ENCODE measurements around the gene IFT52.

The IFT52 gene

GRCh38 chr20:43590392-43591303, at the start of gene IFT52:
TSS of gene IFT52 (plus strand) at chr20:43590937. CDS start at chr20:43594699, 3,762 bp downstream.
- peak; percentile 68 for TF ChIP-seq CREB1 (IDR thresholded peaks at IDR 0.05; ENCODE audit: low read depth)
- peak; percentile 29 for TF ChIP-seq TAF1 (IDR thresholded peaks at IDR 0.05; ENCODE audit: low read depth)
- peak; percentile 19; the same call in 1 of the 2 replicates for TF ChIP-seq EP300 (IDR thresholded peaks at IDR 0.05; ENCODE audit: borderline replicate concordance)
- no peak for TF ChIP-seq FOXM1 (IDR thresholded peaks at IDR 0.05; ENCODE audit: borderline replicate concordance, low read depth)
- TF ChIP-seq NFIC (IDR thresholded peaks at IDR 0.05): no peak
- 0 out of 2 replicates have a peak, but pooled peaks have one; percentile 57 for TF ChIP-seq ZBTB7A (IDR thresholded peaks at IDR 0.05; ENCODE audit: low read depth)
- 0 out of 2 replicates have a peak, but pooled peaks have one; percentile 14 for TF ChIP-seq TCF12 (IDR thresholded peaks at IDR 0.05; ENCODE audit: low read depth)
- no peak for TF ChIP-seq TEAD4 (IDR thresholded peaks at IDR 0.05)

- TF ChIP-seq YY1 (IDR thresholded peaks at IDR 0.05; ENCODE audit: low read depth) (no peak), NFIC (IDR thresholded peaks at IDR 0.05) (no peak), RAD21 (IDR thresholded peaks at IDR 0.05; ENCODE audit: low read depth) (no peak)
Measured at GRCh38 chr20:43541214-43541613, 49.5 kb upstream of the IFT52 start.

- no peak for TF ChIP-seq CEBPB (IDR thresholded peaks at IDR 0.05)
- TF ChIP-seq MAX (IDR thresholded peaks at IDR 0.05): no peak
- TF ChIP-seq RAD21 (IDR thresholded peaks at IDR 0.05; ENCODE audit: low read depth): no peak
- no peak for TF ChIP-seq EGR1 (IDR thresholded peaks at IDR 0.05)
- no peak for TF ChIP-seq YY1 (IDR thresholded peaks at IDR 0.05; ENCODE audit: low read depth)
- TF ChIP-seq TCF12 (IDR thresholded peaks at IDR 0.05; ENCODE audit: low read depth): no peak
- TF ChIP-seq CREB1 (IDR thresholded peaks at IDR 0.05; ENCODE audit: low read depth): no peak
- TF ChIP-seq TAF1 (IDR thresholded peaks at IDR 0.05; ENCODE audit: low read depth): no peak
- TF ChIP-seq FOXM1 (IDR thresholded peaks at IDR 0.05; ENCODE audit: borderline replicate concordance, low read depth): no peak
- no peak for TF ChIP-seq ZBTB7A (IDR thresholded peaks at IDR 0.05; ENCODE audit: low read depth)
- no peak for TF ChIP-seq USF1 (IDR thresholded peaks at IDR 0.05)
- no peak for TF ChIP-seq REST (IDR thresholded peaks at IDR 0.05; ENCODE audit: low read depth)
- TF ChIP-seq TEAD4 (IDR thresholded peaks at IDR 0.05): no peak
- no peak for TF ChIP-seq NFIC (IDR thresholded peaks at IDR 0.05)
Measured at GRCh38 chr20:43542161-43542560, 48.6 kb upstream of the IFT52 start.

GRCh38 chr20:43542674-43543073, 48.1 kb upstream of the IFT52 start:
- TF ChIP-seq TAF1 (IDR thresholded peaks at IDR 0.05; ENCODE audit: low read depth) (no peak), REST (IDR thresholded peaks at IDR 0.05; ENCODE audit: low read depth) (no peak), EGR1 (IDR thresholded peaks at IDR 0.05) (no peak), ZBTB7A (IDR thresholded peaks at IDR 0.05; ENCODE audit: low read depth) (no peak), MAX (IDR thresholded peaks at IDR 0.05) (no peak), NFIC (IDR thresholded peaks at IDR 0.05) (no peak), TEAD4 (IDR thresholded peaks at IDR 0.05) (no peak), YY1 (IDR thresholded peaks at IDR 0.05; ENCODE audit: low read depth) (no peak), CREB1 (IDR thresholded peaks at IDR 0.05; ENCODE audit: low read depth) (no peak), USF1 (IDR thresholded peaks at IDR 0.05) (no peak), FOXM1 (IDR thresholded peaks at IDR 0.05; ENCODE audit: borderline replicate concordance, low read depth) (no peak), CEBPB (IDR thresholded peaks at IDR 0.05) (no peak), TCF12 (IDR thresholded peaks at IDR 0.05; ENCODE audit: low read depth) (no peak), RAD21 (IDR thresholded peaks at IDR 0.05; ENCODE audit: low read depth) (no peak), EP300 (IDR thresholded peaks at IDR 0.05; ENCODE audit: borderline replicate concordance) (no peak)

- TF ChIP-seq FOXM1 (IDR thresholded peaks at IDR 0.05; ENCODE audit: borderline replicate concordance, low read depth) (no peak), NFIC (IDR thresholded peaks at IDR 0.05) (no peak), TAF1 (IDR thresholded peaks at IDR 0.05; ENCODE audit: low read depth) (no peak), ZBTB7A (IDR thresholded peaks at IDR 0.05; ENCODE audit: low read depth) (no peak), RAD21 (IDR thresholded peaks at IDR 0.05; ENCODE audit: low read depth) (no peak)
Measured at GRCh38 chr20:43543138-43543537, 47.6 kb upstream of the IFT52 start.
